Islet precursor cell (in vitro differentiated cells): ENCODE data around the gene MRPS5.
"Not testable (repeated sequence)": the region's sequence is repeated elsewhere in the genome, so short reads cannot be mapped to it uniquely, and the experiment has no call there.

Source experiments
- DNase-seq: peaks from one replicate; pipeline ENCODE4 v3.0.0-alpha.2; 2018

Gene MRPS5

GRCh38 chr2:95044601-95045000, 77.0 kb downstream of the MRPS5 start:
- DNase-seq = no peak

- no peak for DNase-seq
Measured at GRCh38 chr2:95043300-95044093, 78.1 kb downstream of the MRPS5 start.

DNA sequence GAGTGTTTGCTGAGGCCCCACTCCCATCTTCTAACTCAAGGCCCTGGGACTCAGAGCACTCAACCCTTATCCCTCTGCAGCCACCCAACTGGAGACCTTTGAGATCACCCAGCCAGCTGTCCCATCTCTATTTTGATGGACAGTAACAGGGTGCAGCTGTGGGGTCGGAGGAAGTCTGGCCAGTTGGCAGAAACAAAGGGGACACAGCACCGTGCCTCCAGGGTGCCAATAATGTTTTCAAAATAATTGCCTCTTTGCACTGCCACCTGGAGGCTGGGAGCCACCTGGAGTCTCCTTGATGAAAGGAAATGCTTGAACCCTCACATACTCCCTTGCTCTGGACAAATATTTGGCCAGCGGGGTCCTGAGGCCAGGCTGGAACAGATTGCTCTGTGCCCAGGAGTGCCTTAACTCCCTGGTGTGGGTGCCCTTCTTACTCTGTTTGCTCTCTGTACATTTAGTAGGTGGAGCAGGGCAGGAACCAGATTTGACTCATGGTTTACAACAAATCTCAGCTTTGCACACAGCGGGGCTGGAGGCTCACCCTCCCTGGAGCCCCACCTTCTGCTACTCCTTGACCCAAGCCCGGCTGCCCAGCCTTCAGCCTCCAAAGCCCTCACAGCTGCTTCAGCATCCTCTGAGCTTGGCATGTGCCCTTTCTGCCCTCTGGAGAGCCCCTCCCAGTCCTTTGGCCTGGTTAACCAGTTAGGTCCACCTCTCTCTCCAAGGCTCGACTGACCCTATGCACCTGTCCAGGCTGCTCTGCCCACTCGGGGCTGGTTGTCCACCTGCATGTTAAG, 78.9 kb downstream of the MRPS5 start:
- DNase-seq = no peak

GRCh38 chr2:95041824-95042442, 79.7 kb downstream of the MRPS5 start:
- DNase-seq = no peak

GRCh38 chr2:95041060-95041823, 80.4 kb downstream of the MRPS5 start:
- no peak for DNase-seq

DNA sequence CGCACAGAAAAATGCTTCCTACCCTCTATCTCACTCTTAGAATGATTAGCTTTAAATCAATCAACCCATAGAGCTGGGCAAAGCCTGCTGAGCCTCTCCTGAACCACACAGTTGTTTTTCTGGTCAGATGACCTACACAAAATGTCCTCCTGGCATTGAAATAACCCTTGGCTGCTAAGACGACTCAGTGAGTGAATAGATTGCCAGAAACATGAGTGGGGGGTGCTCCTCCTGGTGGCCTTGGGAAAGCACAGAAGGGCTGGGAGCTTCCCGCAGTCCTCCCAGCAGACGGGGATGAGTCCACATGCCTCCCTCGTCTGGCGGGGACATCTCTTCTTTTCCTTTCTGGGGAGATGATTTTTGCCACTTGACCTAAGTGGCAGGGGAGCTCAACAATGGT, 81.2 kb downstream of the MRPS5 start:
- DNase-seq = no peak

DNA sequence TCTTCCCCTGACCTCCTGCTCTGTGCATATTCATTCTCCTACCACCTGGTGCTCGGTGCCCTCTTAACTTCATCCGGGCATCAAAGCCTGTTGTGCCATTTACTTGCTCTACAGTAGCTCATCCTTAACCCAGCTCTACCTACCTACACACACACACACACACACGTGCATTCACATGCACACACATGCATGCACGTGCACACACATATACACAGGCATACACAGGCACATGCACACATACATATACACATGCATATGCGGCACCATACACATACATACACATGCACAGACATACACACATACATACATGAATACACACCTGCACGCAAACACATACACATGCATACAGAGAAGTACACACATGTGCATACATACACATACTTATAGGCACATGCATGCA, 81.6 kb downstream of the MRPS5 start:
- no peak for DNase-seq

DNA sequence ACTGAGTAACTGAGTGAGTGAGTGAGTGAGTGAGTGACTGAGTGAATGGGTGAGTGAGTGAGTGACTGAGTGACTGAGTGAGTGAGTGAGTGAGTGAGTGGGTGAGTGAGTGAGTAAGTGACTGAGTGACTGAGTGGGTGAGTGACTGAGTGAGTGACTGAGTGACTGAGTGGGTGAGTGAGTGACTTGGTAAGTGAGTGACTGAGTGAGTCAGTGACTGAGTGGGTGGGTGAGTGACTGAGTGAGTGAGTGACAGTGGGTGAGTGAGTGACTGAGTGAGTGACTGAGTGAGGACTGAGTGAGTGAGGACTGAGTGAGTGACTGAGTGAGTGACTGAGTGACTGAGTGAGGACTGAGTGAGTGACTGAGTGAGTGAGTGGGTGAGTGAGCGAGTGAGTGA, 82.2 kb downstream of the MRPS5 start:
- DNase-seq = no peak

DNA sequence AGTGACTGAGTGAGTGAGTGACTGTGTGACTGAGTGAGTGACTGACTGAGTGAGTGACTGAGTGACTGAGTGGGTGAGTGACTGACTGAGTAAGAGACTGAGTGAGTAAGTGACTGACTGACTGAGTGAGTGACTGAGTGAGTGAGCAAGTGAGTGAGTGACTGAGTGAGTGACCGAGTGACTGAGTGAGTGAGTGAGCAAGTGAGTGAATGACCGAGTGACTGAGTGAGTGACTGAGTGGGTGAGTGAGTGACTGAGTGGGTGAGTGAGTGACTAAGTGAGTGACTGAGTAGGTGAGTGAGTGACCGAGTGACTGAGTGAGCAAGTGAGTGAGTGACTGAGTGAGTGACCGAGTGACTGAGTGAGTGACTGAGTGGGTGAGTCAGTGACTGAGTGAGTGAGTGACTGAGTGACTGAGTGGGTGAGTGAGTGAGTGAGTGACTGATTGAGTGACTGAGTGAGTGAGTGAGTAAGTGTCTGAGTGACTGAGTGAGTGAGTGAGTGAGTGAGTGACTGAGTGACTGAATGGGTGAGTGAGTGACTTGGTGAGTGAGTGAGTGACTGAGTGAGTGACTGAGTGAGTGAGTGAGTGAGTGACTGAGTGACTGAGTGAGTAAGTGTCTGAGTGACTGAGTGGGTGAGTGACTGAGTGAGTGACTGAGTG, 82.8 kb downstream of the MRPS5 start:
- DNase-seq = no peak

DNA sequence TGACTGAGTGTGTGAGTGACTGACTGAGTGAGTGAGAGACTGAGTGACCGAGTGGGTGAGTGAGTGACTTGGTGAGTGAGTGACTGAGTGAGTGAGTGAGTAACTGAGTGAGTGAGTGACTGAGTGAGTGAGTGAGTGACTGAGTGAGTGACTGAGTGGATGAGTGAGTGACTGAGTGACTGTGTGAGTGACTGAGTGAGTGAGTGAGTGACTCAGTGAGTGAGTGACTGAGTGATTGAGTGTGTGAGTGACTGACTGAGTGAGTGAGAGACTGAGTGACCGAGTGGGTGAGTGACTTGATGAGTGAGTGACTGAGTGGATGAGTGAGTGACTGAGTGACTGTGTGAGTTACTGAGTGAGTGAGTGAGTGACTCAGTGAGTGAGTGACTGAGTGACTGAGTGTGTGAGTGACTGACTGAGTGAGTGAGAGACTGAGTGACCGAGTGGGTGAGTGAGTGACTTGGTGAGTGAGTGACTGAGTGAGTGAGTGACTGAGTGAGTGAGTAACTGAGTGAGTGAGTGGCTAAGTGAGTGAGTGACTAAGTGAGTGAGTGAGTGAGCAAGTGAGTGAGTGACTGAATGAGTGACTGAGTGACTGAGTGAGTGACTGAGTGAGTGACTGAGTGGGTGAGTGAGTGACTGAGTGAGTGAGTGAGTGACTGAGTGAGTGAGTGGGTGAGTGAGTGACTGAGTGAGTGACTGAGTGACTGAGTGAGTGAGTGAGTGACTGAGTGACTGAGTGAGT, 83.6 kb downstream of the MRPS5 start:
- DNase-seq = not testable (repeated sequence)

DNA sequence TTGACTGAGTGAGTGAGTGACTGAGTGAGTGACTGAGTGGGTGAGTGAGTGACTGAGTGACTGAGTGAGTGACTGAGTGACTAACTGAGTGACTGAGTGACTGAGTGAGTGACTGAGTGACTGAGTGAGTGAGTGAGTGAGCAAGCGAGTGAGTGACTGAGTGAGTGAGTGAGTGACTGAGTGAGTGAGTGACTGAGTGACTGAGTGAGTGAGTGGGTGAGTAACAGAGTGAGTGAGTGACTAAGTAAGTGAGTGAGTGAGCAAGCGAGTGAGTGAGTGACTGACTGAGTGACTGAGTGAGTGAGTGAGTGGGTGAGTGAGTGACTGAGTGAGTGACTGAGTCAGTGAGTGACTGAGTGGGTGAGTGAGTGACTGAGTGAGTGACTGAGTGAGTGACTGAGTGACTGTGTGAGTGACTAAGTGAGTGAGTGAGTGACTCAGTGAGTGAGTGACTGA, 84.2 kb downstream of the MRPS5 start:
- DNase-seq = no peak

DNA sequence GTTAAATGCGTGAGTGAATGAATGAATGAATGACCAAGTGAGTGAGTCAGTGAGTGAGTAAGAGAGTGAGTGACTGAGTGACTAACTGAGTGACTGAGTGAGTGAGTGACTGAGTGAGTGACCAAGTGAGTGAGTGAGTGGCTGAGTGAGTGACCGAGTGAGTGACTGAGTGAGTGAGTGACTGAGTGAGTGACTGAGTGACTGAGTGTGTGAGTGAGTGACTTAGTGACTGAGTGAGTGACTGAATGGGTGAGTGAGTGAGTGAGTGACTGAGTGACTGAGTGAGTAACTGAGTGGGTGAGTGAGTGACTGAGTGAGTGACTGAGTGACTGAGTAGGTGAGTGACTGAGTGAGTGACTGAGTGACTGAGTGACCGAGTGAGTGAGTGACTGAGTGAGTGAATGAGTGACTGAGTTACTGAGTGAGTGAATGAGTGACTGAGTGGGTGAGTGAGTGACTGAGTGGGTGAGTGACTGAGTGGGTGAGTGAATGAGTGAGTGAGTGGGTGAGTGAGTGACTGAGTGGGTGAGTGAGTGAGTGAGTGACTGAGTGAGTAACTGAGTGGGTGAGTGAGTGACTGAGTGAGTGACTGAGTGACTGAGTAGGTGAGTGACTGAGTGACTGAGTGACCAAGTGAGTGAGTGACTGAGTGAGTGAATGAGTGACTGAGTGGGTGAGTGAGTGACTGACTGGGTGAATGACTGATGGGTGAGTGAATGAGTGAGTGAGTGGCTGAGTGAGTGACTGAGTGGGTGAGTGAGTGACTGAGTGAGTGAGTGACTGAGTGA, 84.8 kb downstream of the MRPS5 start:
- DNase-seq = no peak
